Large intestine (tissue), 12 donors: ENCODE data around the gene TXNDC15. TPM values are rescaled to one million over a fixed set of nuclear protein-coding genes. Genes with fewer than 3 reads are reported as not detected.
"Not testable (repeated sequence)": the region's sequence is repeated elsewhere in the genome, so short reads cannot be mapped to it uniquely, and the experiment has no call there.

Experiments used
- DNase-seq, 2 donors: peaks; one replicate each; pipeline versions ENCODE4 v3.0.0 to v3.0.0-alpha.2; 2013
- H3K27ac ChIP-seq: one replicate; pipeline ENCODE4 v1.5.1; 2013; ENCODE audit warnings: low read length
- H3K27me3 ChIP-seq: 2 replicates; pipeline ENCODE4 v1.6.1; 2013; ENCODE audit warnings: low read length; ENCODE audit not compliant: control insufficient read depth, insufficient read depth
- H3K36me3 ChIP-seq: 2 replicates; pipeline ENCODE4 v1.6.1; 2013; ENCODE audit warnings: low read length; ENCODE audit not compliant: control insufficient read depth, insufficient read depth
- H3K4me1 ChIP-seq: one replicate; pipeline ENCODE4 v1.6.1; 2013; ENCODE audit warnings: low read length; ENCODE audit not compliant: control insufficient read depth, insufficient read depth
- H3K4me3 ChIP-seq: one replicate; pipeline ENCODE4 v1.5.1; 2013; ENCODE audit warnings: low read length
- H3K9me3 ChIP-seq: one replicate; pipeline ENCODE4 v1.6.1; 2013; ENCODE audit warnings: mild to moderate bottlenecking, low read depth, low read length, moderate library complexity; ENCODE audit not compliant: control insufficient read depth
- WGBS: methylation state at CpG from one replicate; pipeline ENCODE4 v1.1.5; 2013; ENCODE audit warnings: low lambda C conversion rate; ENCODE audit not compliant: insufficient coverage; 5-methylcytosine and 5-hydroxymethylcytosine counted together
- long read RNA-seq, 11 donors: transcript quantifications; one replicate each; lab custom pipeline, GENCODE V29; 2026
- polyA plus RNA-seq: library from polyadenylated mRNA; unstranded; fragments of 120-200 nt; gene quantifications from one replicate; pipeline ENCODE4 v1.2.1, GENCODE V29; 2013

Gene TXNDC15, protein sequence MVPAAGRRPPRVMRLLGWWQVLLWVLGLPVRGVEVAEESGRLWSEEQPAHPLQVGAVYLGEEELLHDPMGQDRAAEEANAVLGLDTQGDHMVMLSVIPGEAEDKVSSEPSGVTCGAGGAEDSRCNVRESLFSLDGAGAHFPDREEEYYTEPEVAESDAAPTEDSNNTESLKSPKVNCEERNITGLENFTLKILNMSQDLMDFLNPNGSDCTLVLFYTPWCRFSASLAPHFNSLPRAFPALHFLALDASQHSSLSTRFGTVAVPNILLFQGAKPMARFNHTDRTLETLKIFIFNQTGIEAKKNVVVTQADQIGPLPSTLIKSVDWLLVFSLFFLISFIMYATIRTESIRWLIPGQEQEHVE
- polyA plus RNA-seq, result 39.0 TPM
- long read RNA-seq, donor 1, transcript TXNDC15-201 (5 exons, 3,548 nt), result major isoform, 15 of 16 reads
- long read RNA-seq, donor 1, partial matches to known transcripts, result 0 of 16 reads
- long read RNA-seq, donor 1, other reads (novel, unspliced or antisense), result 0 of 16 reads
- long read RNA-seq, donor 2, transcript TXNDC15-201 (5 exons, 3,548 nt), result major isoform, 11 of 17 reads
- long read RNA-seq, donor 2, partial matches to known transcripts, result 5 of 17 reads
- long read RNA-seq, donor 2, other reads (novel, unspliced or antisense), result 0 of 17 reads
- long read RNA-seq, donor 3, transcript TXNDC15-201 (5 exons, 3,548 nt), result major isoform, 12 of 30 reads
- long read RNA-seq, donor 3, partial matches to known transcripts, result 16 of 30 reads
- long read RNA-seq, donor 3, other reads (novel, unspliced or antisense), result 0 of 30 reads
- long read RNA-seq, donor 4, partial matches to known transcripts, result 0 of 4 reads
- long read RNA-seq, donor 4, other reads (novel, unspliced or antisense), result 0 of 4 reads
- long read RNA-seq, donor 5, transcript TXNDC15-201 (5 exons, 3,548 nt), result major isoform, 8 of 9 reads
- long read RNA-seq, donor 5, partial matches to known transcripts, result 0 of 9 reads
- long read RNA-seq, donor 5, other reads (novel, unspliced or antisense), result 0 of 9 reads
- long read RNA-seq, donor 6, transcript TXNDC15-201 (5 exons, 3,548 nt), result major isoform, 14 of 23 reads
- long read RNA-seq, donor 6, partial matches to known transcripts, result 8 of 23 reads
- long read RNA-seq, donor 6, other reads (novel, unspliced or antisense), result 0 of 23 reads
- long read RNA-seq, donor 7, partial matches to known transcripts, result 0 of 4 reads
- long read RNA-seq, donor 7, other reads (novel, unspliced or antisense), result 0 of 4 reads
- long read RNA-seq, donor 8, transcript TXNDC15-201 (5 exons, 3,548 nt), result major isoform, 16 of 26 reads
- long read RNA-seq, donor 8, partial matches to known transcripts, result 8 of 26 reads
- long read RNA-seq, donor 8, other reads (novel, unspliced or antisense), result 0 of 26 reads
- long read RNA-seq, donor 9, transcript TXNDC15-201 (5 exons, 3,548 nt), result major isoform, 8 of 19 reads
- long read RNA-seq, donor 9, partial matches to known transcripts, result 6 of 19 reads
- long read RNA-seq, donor 9, other reads (novel, unspliced or antisense), result 0 of 19 reads
- long read RNA-seq, donor 10, transcript TXNDC15-201 (5 exons, 3,548 nt), result major isoform, 8 of 22 reads
- long read RNA-seq, donor 10, partial matches to known transcripts, result 12 of 22 reads
- long read RNA-seq, donor 10, other reads (novel, unspliced or antisense), result 0 of 22 reads
- long read RNA-seq, donor 11, transcript TXNDC15-201 (5 exons, 3,548 nt), result major isoform, 12 of 13 reads
- long read RNA-seq, donor 11, partial matches to known transcripts, result 0 of 13 reads
- long read RNA-seq, donor 11, other reads (novel, unspliced or antisense), result 0 of 13 reads

DNA sequence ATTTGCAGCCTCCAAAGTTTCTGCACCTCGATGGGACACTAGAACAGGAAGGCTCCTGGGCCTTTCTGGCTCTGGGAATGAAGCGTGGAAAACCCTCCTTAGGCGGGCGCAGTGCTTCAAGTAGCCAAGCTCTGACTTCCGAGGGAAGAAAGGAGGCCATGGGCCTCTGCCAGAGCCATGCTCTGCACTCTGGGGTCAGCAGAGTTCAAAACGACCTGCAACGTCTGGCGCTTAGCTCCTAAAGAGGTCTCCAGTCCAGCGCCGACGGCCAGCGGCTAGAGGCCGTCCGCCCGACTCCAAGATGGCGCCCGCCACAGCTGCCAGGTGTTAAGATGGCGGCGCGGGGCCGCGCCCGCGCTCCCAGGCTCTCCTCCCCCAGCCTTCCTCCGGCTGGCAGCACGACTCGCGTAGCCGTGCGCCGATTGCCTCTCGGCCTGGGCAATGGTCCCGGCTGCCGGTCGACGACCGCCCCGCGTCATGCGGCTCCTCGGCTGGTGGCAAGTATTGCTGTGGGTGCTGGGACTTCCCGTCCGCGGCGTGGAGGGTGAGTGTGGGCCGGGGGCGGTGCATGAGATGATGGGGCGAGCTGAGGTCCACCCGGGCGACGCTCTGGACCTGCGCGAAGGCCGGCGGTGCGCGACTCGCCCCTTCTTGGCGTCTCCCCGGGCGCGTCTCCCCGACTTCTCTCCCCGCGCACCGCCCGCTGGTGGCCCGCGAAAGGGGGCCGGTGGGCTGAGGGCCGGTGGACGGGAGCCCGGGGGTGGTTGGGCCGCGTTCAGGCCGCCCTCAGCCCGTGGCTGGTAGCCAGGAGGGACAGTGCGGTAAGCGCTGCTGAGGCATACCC, at the start of gene TXNDC15:
Gene TXNDC15, plus strand, starts transcription at position 385 of the 844 bp plus-strand sequence. Its CDS starts 57 bp downstream, at position 442.
- peaks cover 6% of the 10 kb centered on the region for H3K36me3 ChIP-seq
- peaks cover 9% of the 10 kb centered on the region for H3K4me1 ChIP-seq
- H3K27ac ChIP-seq, result peak within 1 kb of the TSS; percentile 88
- DNase-seq, result peak; percentile 83 to 91
- H3K4me3 ChIP-seq, result peak within 1 kb of the TSS; percentile 89
- WGBS, result no CpG with 5 or more reads among the region's 79 CpGs
- H3K9me3 ChIP-seq, result no peaks in the 10 kb centered on the region
- no peaks in the 10 kb centered on the region for H3K27me3 ChIP-seq

- no peaks in the 10 kb centered on the region for H3K4me1 ChIP-seq
- H3K27me3 ChIP-seq, result no peaks in the 10 kb centered on the region
- peaks cover 37% of the 10 kb centered on the region for H3K36me3 ChIP-seq
- H3K27ac ChIP-seq, result no peak overlapping the region
- H3K9me3 ChIP-seq, result no peaks in the 10 kb centered on the region
- no peak for DNase-seq
- WGBS, result no CpG with 5 or more reads among the region's 1 CpG
- no peak overlapping the region for H3K4me3 ChIP-seq
Observed at GRCh38 chr5:134824681-134825080, 49.5 kb upstream of the TXNDC15 start.

DNA sequence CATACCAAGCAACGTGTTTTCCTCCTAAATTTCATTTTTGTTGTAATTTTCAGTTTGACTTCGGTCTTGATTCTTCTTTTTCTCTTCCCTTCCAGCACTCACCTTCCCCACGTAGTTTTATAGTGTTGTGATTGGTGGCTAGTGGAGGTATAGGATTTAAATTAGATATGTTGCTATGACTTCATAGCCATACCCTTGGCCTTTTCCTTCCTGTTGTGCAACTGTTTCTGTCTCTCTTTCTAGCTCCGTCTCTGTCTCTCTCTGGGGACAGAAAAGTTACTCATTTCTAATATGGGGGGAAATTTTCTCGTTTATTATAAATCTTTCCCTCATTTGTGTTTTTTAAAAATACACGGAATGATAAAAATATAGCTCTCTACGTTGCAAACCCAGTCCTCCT, 49.0 kb upstream of the TXNDC15 start:
- DNase-seq, result no peak
- no peak overlapping the region for H3K4me3 ChIP-seq
- peaks cover 33% of the 10 kb centered on the region for H3K36me3 ChIP-seq
- H3K27me3 ChIP-seq, result no peaks in the 10 kb centered on the region
- H3K27ac ChIP-seq, result no peak overlapping the region
- no peaks in the 10 kb centered on the region for H3K4me1 ChIP-seq
- 91% methylated on average over 6 of the region's 7 CpGs for WGBS
- no peaks in the 10 kb centered on the region for H3K9me3 ChIP-seq

- WGBS, result no CpG with 5 or more reads among the region's 3 CpGs
- Histone ChIP-seq H3K36me3 (peaks cover 27% of the 10 kb centered on the region), H3K27ac (no peak overlapping the region), H3K4me1 (no peaks in the 10 kb centered on the region), H3K9me3 (no peaks in the 10 kb centered on the region), H3K27me3 (no peaks in the 10 kb centered on the region), H3K4me3 (no peak overlapping the region)
- DNase-seq, result no peak
Observed at GRCh38 chr5:134833340-134834032, 40.7 kb upstream of the TXNDC15 start.

DNA sequence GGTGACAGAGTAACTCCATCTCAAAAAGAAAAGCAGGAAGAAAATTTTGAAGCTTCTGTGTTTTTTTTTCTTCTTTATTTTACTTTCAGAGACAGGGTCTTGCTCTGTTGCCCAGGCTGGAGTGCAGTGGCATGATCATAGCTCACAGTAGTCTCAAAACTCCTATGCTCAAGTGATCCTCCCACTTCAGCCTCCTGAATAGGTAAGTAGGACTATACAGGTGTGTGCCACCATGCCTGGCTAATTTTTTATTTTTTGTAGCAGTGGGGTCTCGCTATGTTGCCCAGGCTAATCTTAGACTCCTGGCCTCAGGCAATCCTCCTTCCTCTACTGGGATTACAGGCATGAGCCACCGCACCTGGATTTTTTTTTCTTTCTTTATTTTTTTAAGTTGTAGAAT, 38.5 kb upstream of the TXNDC15 start:
- Histone ChIP-seq H3K27ac (no peak overlapping the region), H3K9me3 (no peaks in the 10 kb centered on the region), H3K27me3 (no peaks in the 10 kb centered on the region), H3K4me3 (no peak overlapping the region), H3K4me1 (no peaks in the 10 kb centered on the region), H3K36me3 (peaks cover 37% of the 10 kb centered on the region)
- WGBS, result 100% methylated on average over 1 of the region's 2 CpGs
- DNase-seq, result no peak

- Histone ChIP-seq H3K4me1 (no peaks in the 10 kb centered on the region), H3K27me3 (no peaks in the 10 kb centered on the region), H3K27ac (no peak overlapping the region), H3K36me3 (peaks cover 38% of the 10 kb centered on the region), H3K9me3 (no peaks in the 10 kb centered on the region), H3K4me3 (no peak overlapping the region)
- DNase-seq, result peak in 1 of 2 donors; percentile 17
- WGBS, result no CpG with 5 or more reads among the region's 3 CpGs
Observed at GRCh38 chr5:134837530-134838181, 36.5 kb upstream of the TXNDC15 start.

DNA sequence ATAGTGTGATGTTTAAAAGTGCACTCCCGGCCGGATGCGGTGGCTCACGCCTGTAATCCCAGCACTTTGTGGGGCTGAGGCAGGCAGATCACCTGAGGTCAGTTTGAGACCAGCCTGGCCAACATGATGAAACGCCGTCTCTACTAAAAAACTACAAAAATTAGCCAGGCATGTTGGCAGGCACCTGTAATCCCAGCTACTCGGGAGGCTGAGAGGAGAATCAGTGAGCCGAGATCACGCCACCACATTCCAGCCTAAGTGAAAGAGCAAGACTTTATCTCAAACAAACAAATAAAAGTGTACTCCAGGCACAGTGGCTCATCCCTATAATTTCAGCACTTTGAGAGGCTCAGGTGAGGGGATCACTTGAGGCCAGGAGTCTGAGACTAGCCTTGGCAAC, 35.8 kb upstream of the TXNDC15 start:
- not testable (repeated sequence) for H3K4me1 ChIP-seq, H3K27ac ChIP-seq, H3K27me3 ChIP-seq, H3K9me3 ChIP-seq, DNase-seq, H3K4me3 ChIP-seq
- WGBS, result no CpG with 5 or more reads among the region's 9 CpGs
- peaks cover 35% of the 10 kb centered on the region for H3K36me3 ChIP-seq

- 100% methylated on average over 2 of the region's 3 CpGs for WGBS
- Histone ChIP-seq H3K4me1 (peaks cover 5% of the 10 kb centered on the region), H3K27ac (no peak overlapping the region), H3K27me3 (no peaks in the 10 kb centered on the region), H3K36me3 (peaks cover 24% of the 10 kb centered on the region), H3K9me3 (no peaks in the 10 kb centered on the region), H3K4me3 (no peak overlapping the region)
- DNase-seq, result no peak
Observed at GRCh38 chr5:134840811-134841210, 33.4 kb upstream of the TXNDC15 start.
